HEK293T (cell line): ENCODE measurements around the gene GLRA3.

Experiments
- BHLHE40 ChIP-seq: fragments of 450-650 bp; IDR thresholded peaks from 2 replicates; pipeline ENCODE4 v1.6.1; 2016; ENCODE audit warnings: mild to moderate bottlenecking, moderate library complexity, borderline replicate concordance
- HDGF ChIP-seq: fragments of 450-650 bp; IDR thresholded peaks from 2 replicates; pipeline ENCODE4 v1.6.1; 2017; ENCODE audit warnings: antibody characterized with exemption, borderline replicate concordance
- LEF1 ChIP-seq: fragments of 450-650 bp; IDR thresholded peaks from 2 replicates; pipeline ENCODE4 v1.6.1; 2017; ENCODE audit warnings: mild to moderate bottlenecking, borderline replicate concordance
- PKNOX1 ChIP-seq: fragments of 450-650 bp; IDR thresholded peaks from 2 replicates; pipeline ENCODE4 v1.6.1; 2016
- SP1 ChIP-seq: fragments of 450-650 bp; IDR thresholded peaks from 2 replicates; pipeline ENCODE4 v1.6.1; 2017

DNA sequence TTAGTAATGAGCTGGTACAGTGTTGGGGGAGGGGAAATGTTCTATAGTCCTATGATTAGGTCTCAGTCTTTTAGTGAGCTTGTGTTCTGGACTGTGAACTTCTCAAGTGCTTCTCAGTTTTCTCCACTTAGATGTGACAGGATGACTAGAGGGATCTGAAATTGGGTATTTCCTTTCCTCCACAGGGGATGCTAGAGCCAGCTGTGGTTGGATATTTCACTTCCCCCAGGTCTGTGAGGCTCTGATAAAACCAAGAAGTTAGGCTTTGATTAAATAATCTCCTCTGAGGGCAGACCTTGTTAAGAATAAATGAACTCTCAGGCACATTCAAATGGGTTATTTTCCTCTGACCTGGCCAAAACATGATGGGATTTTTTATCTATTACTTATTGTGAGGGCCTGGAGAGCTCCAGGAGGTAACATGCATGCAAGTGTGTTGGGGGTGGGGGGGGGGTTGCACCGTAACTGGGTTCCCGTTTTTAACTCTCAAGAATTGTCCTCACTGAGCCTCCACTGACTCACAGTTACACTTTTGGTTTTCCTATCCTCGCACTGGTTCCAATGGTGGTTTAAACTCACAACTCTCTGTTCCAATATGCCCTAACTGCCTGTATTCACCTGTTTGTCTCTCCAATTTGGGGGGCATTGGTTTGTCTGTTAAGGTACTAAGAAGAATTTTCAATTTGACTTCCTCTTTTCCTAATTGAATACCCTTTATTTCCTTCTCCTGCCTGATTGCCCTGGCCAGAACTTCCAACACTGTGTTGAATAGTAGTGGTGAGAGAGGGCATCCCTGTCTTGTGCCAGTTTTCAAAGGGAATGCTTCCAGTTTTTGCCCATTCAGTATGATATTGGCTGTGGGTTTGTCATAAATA is 28.1 kb upstream of the GLRA3 start:
- TF ChIP-seq SP1 (no peak), HDGF (no peak), LEF1 (no peak), PKNOX1 (no peak), BHLHE40 (no peak)
